Activated naive CD8-positive, alpha-beta T cell (primary cell): ENCODE measurements around the gene SLC1A1.
A peak's percentile ranks its signal among the peaks of the same experiment; 100 is the strongest.
"Not testable (repeated sequence)": the region's sequence is repeated elsewhere in the genome, so short reads cannot be mapped to it uniquely, and the experiment has no call there.

Source experiments
- H3K27ac Mint-ChIP-seq: one replicate; pipeline ENCODE4 v1.8.0; 2021; ENCODE audit warnings: mixed read lengths
- H3K27me3 Mint-ChIP-seq: one replicate; pipeline ENCODE4 v1.8.0; 2021; ENCODE audit warnings: mixed read lengths
- H3K36me3 Mint-ChIP-seq: one replicate; pipeline ENCODE4 v1.8.0; 2021; ENCODE audit warnings: mixed read lengths
- H3K4me1 Mint-ChIP-seq: one replicate; pipeline ENCODE4 v1.8.0; 2021; ENCODE audit warnings: low read depth, mixed read lengths
- H3K4me3 Mint-ChIP-seq: one replicate; pipeline ENCODE4 v1.8.0; 2021; ENCODE audit warnings: mild to moderate bottlenecking, mixed read lengths
- H3K9me3 Mint-ChIP-seq: one replicate; pipeline ENCODE4 v1.8.0; 2021; ENCODE audit warnings: low read depth, mixed read lengths

Gene SLC1A1

GRCh38 chr9:4514252-4515128, 24.2 kb downstream of the SLC1A1 start:
- H3K4me3 Mint-ChIP-seq, result no peak overlapping the region
- no peaks in the 10 kb centered on the region for H3K27me3 Mint-ChIP-seq
- H3K4me1 Mint-ChIP-seq, result peaks cover 5% of the 10 kb centered on the region
- H3K27ac Mint-ChIP-seq, result no peak overlapping the region
- H3K36me3 Mint-ChIP-seq, result no peaks in the 10 kb centered on the region
- H3K9me3 Mint-ChIP-seq, result no peaks in the 10 kb centered on the region

- Mint-ChIP-seq H3K36me3 (no peaks in the 10 kb centered on the region), H3K27ac (no peak overlapping the region), H3K27me3 (no peaks in the 10 kb centered on the region), H3K9me3 (no peaks in the 10 kb centered on the region), H3K4me1 (peaks cover 5% of the 10 kb centered on the region), H3K4me3 (no peak overlapping the region)
Measured at GRCh38 chr9:4515958-4516375, 25.7 kb downstream of the SLC1A1 start.

GRCh38 chr9:4517274-4517673, 27.0 kb downstream of the SLC1A1 start:
- Mint-ChIP-seq H3K4me3 (no peak overlapping the region), H3K27ac (no peak overlapping the region), H3K9me3 (no peaks in the 10 kb centered on the region), H3K27me3 (no peaks in the 10 kb centered on the region), H3K36me3 (peaks cover 2% of the 10 kb centered on the region), H3K4me1 (peaks cover 5% of the 10 kb centered on the region)

- H3K9me3 Mint-ChIP-seq, result no peaks in the 10 kb centered on the region
- peaks cover 2% of the 10 kb centered on the region for H3K36me3 Mint-ChIP-seq
- H3K4me3 Mint-ChIP-seq, result no peak overlapping the region
- peaks cover 5% of the 10 kb centered on the region for H3K4me1 Mint-ChIP-seq
- no peak overlapping the region for H3K27ac Mint-ChIP-seq
- H3K27me3 Mint-ChIP-seq, result no peaks in the 10 kb centered on the region
Measured at GRCh38 chr9:4519604-4520003, 29.3 kb downstream of the SLC1A1 start.

- Mint-ChIP-seq H3K4me3 (no peak overlapping the region), H3K27ac (no peak overlapping the region), H3K9me3 (no peaks in the 10 kb centered on the region), H3K4me1 (peaks cover 5% of the 10 kb centered on the region), H3K36me3 (peaks cover 2% of the 10 kb centered on the region), H3K27me3 (no peaks in the 10 kb centered on the region)
Measured at GRCh38 chr9:4520055-4520454, 29.8 kb downstream of the SLC1A1 start.

- H3K36me3 Mint-ChIP-seq, result peaks cover 8% of the 10 kb centered on the region
- no peak overlapping the region for H3K4me3 Mint-ChIP-seq
- peaks cover 1% of the 10 kb centered on the region for H3K27me3 Mint-ChIP-seq
- no peak overlapping the region for H3K27ac Mint-ChIP-seq
- H3K9me3 Mint-ChIP-seq, result no peaks in the 10 kb centered on the region
- peaks cover 17% of the 10 kb centered on the region for H3K4me1 Mint-ChIP-seq
Measured at GRCh38 chr9:4530375-4530774, 40.1 kb downstream of the SLC1A1 start.

GRCh38 chr9:4530831-4531230, 40.6 kb downstream of the SLC1A1 start:
- H3K4me1 Mint-ChIP-seq, result peaks cover 17% of the 10 kb centered on the region
- not testable (repeated sequence) for H3K27ac Mint-ChIP-seq, H3K4me3 Mint-ChIP-seq, H3K27me3 Mint-ChIP-seq, H3K9me3 Mint-ChIP-seq, H3K36me3 Mint-ChIP-seq

- not testable (repeated sequence) for H3K27me3 Mint-ChIP-seq, H3K36me3 Mint-ChIP-seq, H3K27ac Mint-ChIP-seq, H3K9me3 Mint-ChIP-seq, H3K4me3 Mint-ChIP-seq
- H3K4me1 Mint-ChIP-seq, result peaks cover 17% of the 10 kb centered on the region
Measured at GRCh38 chr9:4531355-4531754, 41.1 kb downstream of the SLC1A1 start.

GRCh38 chr9:4533881-4534280, 43.6 kb downstream of the SLC1A1 start:
- not testable (repeated sequence) for H3K9me3 Mint-ChIP-seq, H3K36me3 Mint-ChIP-seq, H3K27me3 Mint-ChIP-seq, H3K27ac Mint-ChIP-seq
- Mint-ChIP-seq H3K4me1 (peaks cover 17% of the 10 kb centered on the region), H3K4me3 (peak overlapping the region; percentile 24)

- H3K4me1 Mint-ChIP-seq, result peaks cover 17% of the 10 kb centered on the region
- H3K27ac Mint-ChIP-seq, H3K36me3 Mint-ChIP-seq, H3K9me3 Mint-ChIP-seq, H3K4me3 Mint-ChIP-seq, H3K27me3 Mint-ChIP-seq: not testable (repeated sequence)
Measured at GRCh38 chr9:4536196-4536595, 45.9 kb downstream of the SLC1A1 start.

GRCh38 chr9:4537581-4537980, 47.3 kb downstream of the SLC1A1 start:
- H3K4me1 Mint-ChIP-seq, result peaks cover 17% of the 10 kb centered on the region
- H3K36me3 Mint-ChIP-seq, result no peaks in the 10 kb centered on the region
- no peaks in the 10 kb centered on the region for H3K9me3 Mint-ChIP-seq
- no peaks in the 10 kb centered on the region for H3K27me3 Mint-ChIP-seq
- H3K27ac Mint-ChIP-seq, result no peak overlapping the region
- H3K4me3 Mint-ChIP-seq, result no peak overlapping the region

- Mint-ChIP-seq H3K27ac (no peak overlapping the region), H3K4me3 (no peak overlapping the region), H3K27me3 (no peaks in the 10 kb centered on the region)
Measured at GRCh38 chr9:4538107-4538506, 47.8 kb downstream of the SLC1A1 start.

GRCh38 chr9:4538621-4539020, 48.4 kb downstream of the SLC1A1 start:
- Mint-ChIP-seq H3K27ac (no peak overlapping the region), H3K4me1 (peaks cover 15% of the 10 kb centered on the region), H3K4me3 (no peak overlapping the region), H3K36me3 (no peaks in the 10 kb centered on the region), H3K27me3 (no peaks in the 10 kb centered on the region), H3K9me3 (no peaks in the 10 kb centered on the region)

More at GRCh38 chr9:4538107-4538506, 47.8 kb downstream of the SLC1A1 start:
- H3K36me3 Mint-ChIP-seq, result no peaks in the 10 kb centered on the region
- no peaks in the 10 kb centered on the region for H3K9me3 Mint-ChIP-seq
- peaks cover 17% of the 10 kb centered on the region for H3K4me1 Mint-ChIP-seq

- Mint-ChIP-seq H3K4me3 (no peak overlapping the region), H3K9me3 (no peaks in the 10 kb centered on the region), H3K27ac (no peak overlapping the region), H3K36me3 (no peaks in the 10 kb centered on the region), H3K27me3 (no peaks in the 10 kb centered on the region), H3K4me1 (peaks cover 1% of the 10 kb centered on the region)
Measured at GRCh38 chr9:4540425-4540824, 50.2 kb downstream of the SLC1A1 start.

GRCh38 chr9:4541281-4541680, 51.0 kb downstream of the SLC1A1 start:
- H3K4me3 Mint-ChIP-seq, result no peak overlapping the region
- no peaks in the 10 kb centered on the region for H3K9me3 Mint-ChIP-seq
- peaks cover 3% of the 10 kb centered on the region for H3K4me1 Mint-ChIP-seq
- H3K27me3 Mint-ChIP-seq, result no peaks in the 10 kb centered on the region
- H3K27ac Mint-ChIP-seq, result no peak overlapping the region
- H3K36me3 Mint-ChIP-seq, result no peaks in the 10 kb centered on the region

- no peaks in the 10 kb centered on the region for H3K36me3 Mint-ChIP-seq
Measured at GRCh38 chr9:4541856-4542255, 51.6 kb downstream of the SLC1A1 start.

More at GRCh38 chr9:4541856-4542255, 51.6 kb downstream of the SLC1A1 start:
- no peak overlapping the region for H3K4me3 Mint-ChIP-seq
- H3K4me1 Mint-ChIP-seq, result peaks cover 6% of the 10 kb centered on the region
- no peak overlapping the region for H3K27ac Mint-ChIP-seq
- H3K27me3 Mint-ChIP-seq, result no peaks in the 10 kb centered on the region
- no peaks in the 10 kb centered on the region for H3K9me3 Mint-ChIP-seq
